Fibroblast of pulmonary artery (primary cell): Measurements from ENCODE around the gene VPS33B.

Experiments
- DNase-seq: peaks from one replicate; pipeline ENCODE4 v3.0.0-alpha.2; 2010; ENCODE audit warnings: low read depth
- H3K4me3 ChIP-seq: replicated peaks from 2 replicates; pipeline ENCODE4 v1.5.1; 2011; ENCODE audit warnings: low read depth, mild to moderate bottlenecking, control low read depth, low read length, moderate library complexity
- CTCF ChIP-seq: IDR thresholded peaks from 2 replicates; pipeline ENCODE4 v1.5.1; 2011; ENCODE audit warnings: mild to moderate bottlenecking, control low read depth, low read length, inconsistent platforms; ENCODE audit errors: missing control alignments

The VPS33B gene

GRCh38 chr15:90991587-90992285 lies 30.7 kb downstream of the VPS33B start:
- DNase-seq, result no peak
- no peak overlapping the region for H3K4me3 ChIP-seq
- no peak for TF ChIP-seq CTCF

GRCh38 chr15:90990446-90990845 lies 31.9 kb downstream of the VPS33B start:
- DNase-seq, result no peak
- no peak overlapping the region for H3K4me3 ChIP-seq
- TF ChIP-seq CTCF, result no peak

- H3K4me3 ChIP-seq, result no peak overlapping the region
- no peak for DNase-seq
- TF ChIP-seq CTCF, result no peak
Measured at GRCh38 chr15:90989040-90989768, 33.2 kb downstream of the VPS33B start.

GRCh38 chr15:90988296-90988695 lies 34.1 kb downstream of the VPS33B start:
- no peak overlapping the region for H3K4me3 ChIP-seq
- TF ChIP-seq CTCF, result no peak
- DNase-seq, result no peak

GRCh38 chr15:90987561-90988141 lies 34.7 kb downstream of the VPS33B start:
- no peak for TF ChIP-seq CTCF
- no peak for DNase-seq
- no peak overlapping the region for H3K4me3 ChIP-seq

- TF ChIP-seq CTCF, result no peak
- DNase-seq, result no peak
Measured at GRCh38 chr15:90986790-90987507, 35.4 kb downstream of the VPS33B start.

More at GRCh38 chr15:90986790-90987507, 35.4 kb downstream of the VPS33B start:
- H3K4me3 ChIP-seq, result no peak overlapping the region
